ENCODE measurements around the gene ALKAL2. TPM values are rescaled to one million over a fixed set of nuclear protein-coding genes. Genes with fewer than 3 reads are reported as not detected.

ALKAL2 gene
- total RNA-seq, 1 donor from 2014 or later = not detected

Other genes starting within 250 kb of the ALKAL2 start
- 1.9 TPM for gene FAM110C, start 241.6 kb downstream of the ALKAL2 start, total RNA-seq
- 7.4 TPM for gene SH3YL1, start 24.1 kb downstream of the ALKAL2 start, total RNA-seq
- gene ACP1, start 23.1 kb downstream of the ALKAL2 start, total RNA-seq = 68.1 TPM